ENCODE measurements around the gene MCHR1.

- TF ChIP-seq POLR2A (IDR thresholded peaks at IDR 0.05) (no peak), CTCF (IDR thresholded peaks at IDR 0.05) (no peak)
Measured at GRCh38 chr22:40631925-40632324, 47.4 kb upstream of the MCHR1 start.
